GM12878 (cell line): ENCODE data around the gene ENG. TPM values are rescaled to one million over a fixed set of nuclear protein-coding genes. Genes with fewer than 3 reads are reported as not detected.

Experiments
- ATAC-seq: fragments of 200-7000 bp; cut with Tn5 transposase; 3 replicates; pipeline ENCODE4 v1.9.1; 2020; ENCODE audit warnings: mild to moderate bottlenecking, moderate library complexity
- BruUV-seq: library from RNA; stranded (reverse); fragments of 400-500 nt; replicated peaks from 2 replicates; lab custom pipeline; 2021; lab: Mats Ljungman, UMichigan
- CTCF ChIA-PET: fragments of 300-600 bp; sonication (Branson Sonifier 250); formaldehyde crosslinking; extraction: SDS; loops from one replicate; lab custom pipeline; 2021; ENCODE audit warnings: inconsistent platforms; lab: Yijun Ruan, JAX
- POLR2A ChIA-PET: fragments of 350-600 bp; formaldehyde crosslinking; extraction: SDS; loops from one replicate; lab custom pipeline; 2021; ENCODE audit warnings: inconsistent platforms; lab: Charles Lee
- RAD21 ChIA-PET: fragments of 300-600 bp; sonication (Branson Sonifier 250); formaldehyde crosslinking; loops from one replicate; lab custom pipeline; 2023; ENCODE audit warnings: antibody characterized with exemption; ENCODE audit not compliant: unreplicated experiment; lab: Charles Lee
- SMC1A ChIA-PET: fragments of 300-600 bp; sonication (Branson Sonifier 250); formaldehyde crosslinking; loops from one replicate; lab custom pipeline; 2023; ENCODE audit not compliant: unreplicated experiment, uncharacterized antibody; lab: Charles Lee
- DNase-seq: peaks from one replicate; pipeline ENCODE4 v3.0.0-alpha.2; 2011; ENCODE audit warnings: low read depth, low spot score
- FAIRE-seq: peaks from 3 replicates; lab custom pipeline; 2011; peaks lifted over from hg19 to GRCh38; lab: Jason Lieb, UNC
- H2AFZ ChIP-seq: 2 replicates; pipeline ENCODE4 v1.6.0; 2011; ENCODE audit warnings: low read depth, low read length, control low read depth; ENCODE audit not compliant: control insufficient read depth
- H3K27ac ChIP-seq: 2 replicates; pipeline ENCODE4 v1.5.1; 2011; ENCODE audit warnings: control low read depth; ENCODE audit not compliant: control insufficient read depth, insufficient read depth
- H3K27me3 ChIP-seq, 2 experiments: replicated peaks in 1 of 2; 2 replicates each; pipeline versions ENCODE4 v1.6.0 to v1.6.1; 2011; ENCODE audit warnings: low read length in 1 of 2; ENCODE audit not compliant: control insufficient read depth in 2 of 2, insufficient read depth in 2 of 2
- H3K36me3 ChIP-seq, 2 experiments: 2 replicates each; pipeline ENCODE4 v1.5.1; 2011; ENCODE audit warnings: low read length in 1 of 2; ENCODE audit not compliant: control insufficient read depth in 2 of 2, insufficient read depth in 2 of 2
- H3K4me1 ChIP-seq: 2 replicates; pipeline ENCODE4 v1.6.1; 2011; ENCODE audit warnings: mild to moderate bottlenecking, low read length, moderate library complexity, mixed read lengths; ENCODE audit not compliant: control insufficient read depth, insufficient read depth
- H3K4me2 ChIP-seq: 2 replicates; pipeline ENCODE4 v1.6.0; 2011; ENCODE audit warnings: control low read depth; ENCODE audit not compliant: control insufficient read depth, insufficient read depth
- H3K4me3 ChIP-seq: fragments of 200-600 bp; sonication (generic); 2 replicates; pipeline ENCODE4 v1.5.1; 2016
- H3K79me2 ChIP-seq: 2 replicates; pipeline ENCODE4 v1.6.0; 2011; ENCODE audit warnings: low read length; ENCODE audit not compliant: control insufficient read depth, insufficient read depth
- H3K9ac ChIP-seq: 2 replicates; pipeline ENCODE4 v1.8.0; 2011; ENCODE audit warnings: low read length, control low read depth, mixed read lengths; ENCODE audit not compliant: control insufficient read depth, insufficient read depth
- H3K9me3 ChIP-seq: replicated peaks from 3 replicates; pipeline ENCODE4 v1.5.1; 2011; ENCODE audit warnings: mild to moderate bottlenecking, low read length; ENCODE audit not compliant: control insufficient read depth, insufficient read depth
- H4K20me1 ChIP-seq: 2 replicates; pipeline ENCODE4 v1.6.0; 2011; ENCODE audit not compliant: control insufficient read depth, insufficient read depth
- CBX3 ChIP-seq: fragments of 200-600 bp; sonication (generic); IDR thresholded peaks from 2 replicates; pipeline ENCODE4 v1.6.1; 2016; ENCODE audit warnings: low read depth, borderline replicate concordance
- E2F4 ChIP-seq: IDR thresholded peaks from 2 replicates; pipeline ENCODE4 v1.6.1; 2012; ENCODE audit warnings: low read depth, low read length, improper control_type of control experiment
- ETV6 ChIP-seq, 2 experiments: fragments of 450-650 bp in 1 of 2; IDR thresholded peaks in 1 of 2; conservative IDR thresholded peaks in 1 of 2; 2 replicates each; pipeline ENCODE4 v1.6.1; 2014; ENCODE audit warnings: antibody characterized with exemption in 1 of 2, borderline replicate concordance in 1 of 2, low read depth in 1 of 2, mild to moderate bottlenecking in 1 of 2, moderate library complexity in 1 of 2
- FOXM1 ChIP-seq: IDR thresholded peaks from 2 replicates; pipeline ENCODE4 v1.6.1; 2012; ENCODE audit warnings: low read depth, mild to moderate bottlenecking, inconsistent platforms, low read length, moderate library complexity
- NBN ChIP-seq: fragments of 450-650 bp; IDR thresholded peaks from 2 replicates; pipeline ENCODE4 v1.6.1; 2016
- POU2F2 ChIP-seq: IDR thresholded peaks from 3 replicates; pipeline ENCODE4 v1.6.1; 2011; ENCODE audit warnings: low read depth, mild to moderate bottlenecking, low read length, borderline replicate concordance
- SIN3A ChIP-seq: IDR thresholded peaks from 2 replicates; pipeline ENCODE4 v1.6.1; 2012; ENCODE audit warnings: low read depth, low read length, improper control_type of control experiment
- SKIL ChIP-seq: fragments of 450-650 bp; IDR thresholded peaks from 2 replicates; pipeline ENCODE4 v1.6.1; 2017; ENCODE audit warnings: mild to moderate bottlenecking, low read depth, inconsistent platforms; ENCODE audit not compliant: poor library complexity, severe bottlenecking
- SMAD1 ChIP-seq: fragments of 450-650 bp; IDR thresholded peaks from 2 replicates; pipeline ENCODE4 v1.6.1; 2018; ENCODE audit warnings: mild to moderate bottlenecking, low read depth; ENCODE audit not compliant: partially characterized antibody
- SMARCA5 ChIP-seq: fragments of 450-650 bp; IDR thresholded peaks from 2 replicates; pipeline ENCODE4 v1.6.1; 2017; ENCODE audit warnings: mild to moderate bottlenecking
- SREBF1 ChIP-seq: IDR thresholded peaks from 2 replicates; pipeline ENCODE4 v1.6.1; 2012; ENCODE audit warnings: mild to moderate bottlenecking, low read length
- TAF1 ChIP-seq: IDR thresholded peaks from 2 replicates; pipeline ENCODE4 v1.6.1; 2011; ENCODE audit warnings: mild to moderate bottlenecking, low read depth, low read length, borderline replicate concordance
- TCF12 ChIP-seq: IDR thresholded peaks from 2 replicates; pipeline ENCODE4 v1.6.1; 2011; ENCODE audit warnings: low read depth, mild to moderate bottlenecking, low read length
- ZBED1 ChIP-seq: IDR thresholded peaks from 2 replicates; pipeline ENCODE4 v1.6.1; 2016; ENCODE audit warnings: borderline replicate concordance
- ZNF687 ChIP-seq: fragments of 450-650 bp; IDR thresholded peaks from 2 replicates; pipeline ENCODE4 v1.6.1; 2017; ENCODE audit warnings: mild to moderate bottlenecking, moderate library complexity
- WGBS: methylation state at CpG from one replicate; pipeline ENCODE4 v1.1.6; 2016; ENCODE audit warnings: low lambda C conversion rate; ENCODE audit not compliant: insufficient replicate concordance, insufficient coverage; ENCODE audit errors: missing lambda C conversion rate; 5-methylcytosine and 5-hydroxymethylcytosine counted together
- in situ Hi-C: fragments of 300-500 bp; cut with MboI; formaldehyde crosslinking; loops from 9 replicates; pipeline ENCODE4 v1.14.3; 2018; ENCODE audit warnings: mixed read lengths
- intact Hi-C: fragments of 100-400 bp; cut with micrococcal nuclease; formaldehyde crosslinking; loops from one replicate; pipeline ENCODE4 v1.14.2; 2022; ENCODE audit not compliant: unreplicated experiment
- polyA plus RNA-seq, 11 experiments: library from polyadenylated mRNA; depleted of rRNA in 4 of 11; unstranded in 6 of 11; stranded (reverse) in 5 of 11; fragments of >200 nt; fragmentation: Nextera tagmentation in 4 of 11; fragmentation: Illumina TruSeq in 1 of 11; extraction: Ambion mirVana in 4 of 11; extraction: Trizol in 1 of 11; gene quantifications; 1 replicate in 1 of 11; 2 replicates in 10 of 11; pipeline versions ENCODE4 v1.2.1 to v1.2.3, GENCODE V29; 2011 to 2016; ENCODE audit warnings: inconsistent platforms in 2 of 11, missing spikeins in 2 of 11, low read depth in 1 of 11
- total RNA-seq, 4 experiments: library from RNA; depleted of rRNA in 3 of 4; stranded (reverse); fragments of >200 nt in 3 of 4; fragmentation: Illumina TruSeq in 1 of 4; extraction: Trizol in 1 of 4; gene quantifications; 2 replicates each; pipeline versions ENCODE4 v1.2.1 to v1.2.3, GENCODE V29; 2013 to 2021

Gene ENG
- total and polyA plus RNA-seq, 10 of the 15 experiments (the other 5 are each of a cell fraction or from before 2014, with no cell fraction given), result 0.14 to 10.1 (median 2.0) TPM

- no peak for TF ChIP-seq CBX3
These were observed 26.0 kb downstream of the ENG start (continued) for GRCh38 chr9:127828262-127829031.

- Histone ChIP-seq H3K36me3 (no peaks in the 10 kb centered on the region), H3K9me3 (no peaks in the 10 kb centered on the region), H3K4me3 (no peak overlapping the region), H2AFZ (no peak overlapping the region), H3K27me3 (no peaks in the 10 kb centered on the region), H3K79me2 (no peaks in the 10 kb centered on the region), H3K4me1 (no peaks in the 10 kb centered on the region), H3K4me2 (no peak overlapping the region), H4K20me1 (no peaks in the 10 kb centered on the region), H3K27ac (no peak overlapping the region), H3K9ac (no peak overlapping the region)
- DNase-seq (no peak), FAIRE-seq (no peak), ATAC-seq (no peak)
- RAD21 ChIA-PET, result no interaction called here
- no TSS peak for BruUV-seq
- SMC1A ChIA-PET, result no interaction called here
- intact Hi-C loops, result no loop called here
- POLR2A ChIA-PET, result no interaction called here
- in situ Hi-C loops, result no loop called here
- CTCF ChIA-PET, result no interaction called here
- 40% methylated on average over 7 of the region's 7 CpGs for WGBS
- TF ChIP-seq POU2F2, result no peak
- no peak for TF ChIP-seq ZBED1
- no peak for TF ChIP-seq FOXM1
- TF ChIP-seq TAF1, result no peak
- no peak for TF ChIP-seq SMAD1
- TF ChIP-seq ZNF687, result no peak
- TF ChIP-seq SREBF1, result no peak
- TF ChIP-seq SIN3A, result no peak
- TF ChIP-seq E2F4, result no peak
- TF ChIP-seq TCF12, result no peak
- TF ChIP-seq NBN, result no peak
- no peak for TF ChIP-seq SKIL
- no peak for TF ChIP-seq ETV6 (conservative IDR thresholded peaks at IDR 0.05 in 1 of 2, IDR thresholded peaks at IDR 0.05 in 1 of 2; ENCODE audit: borderline replicate concordance in 1 of 2, low read depth in 1 of 2)
- TF ChIP-seq SMARCA5, result no peak
These were observed 28.1 kb downstream of the ENG start for GRCh38 chr9:127826253-127826913.
